HG02642 (cell line): ENCODE data around the gene RBKS.
"Not testable (repeated sequence)": the region's sequence is repeated elsewhere in the genome, so short reads cannot be mapped to it uniquely, and the experiment has no call there.

Experiments
- ATAC-seq: cut with Tn5 transposase; IDR thresholded peaks from one replicate; pipeline ENCODE4 v1.9.1; 2021; ENCODE audit warnings: mild to moderate bottlenecking; ENCODE audit not compliant: unreplicated experiment, poor library complexity

The RBKS gene

GRCh38 chr2:27771548-27772335, 118.4 kb downstream of the RBKS start, which contains the start of gene MRPL33:
TSS of gene MRPL33 (plus strand) at chr2:27771719. CDS start at chr2:27771778, 59 bp downstream.
- ATAC-seq = peak; percentile 96

GRCh38 chr2:27771202-27771547, 119.0 kb downstream of the RBKS start:
- peak; percentile 24 for ATAC-seq

DNA sequence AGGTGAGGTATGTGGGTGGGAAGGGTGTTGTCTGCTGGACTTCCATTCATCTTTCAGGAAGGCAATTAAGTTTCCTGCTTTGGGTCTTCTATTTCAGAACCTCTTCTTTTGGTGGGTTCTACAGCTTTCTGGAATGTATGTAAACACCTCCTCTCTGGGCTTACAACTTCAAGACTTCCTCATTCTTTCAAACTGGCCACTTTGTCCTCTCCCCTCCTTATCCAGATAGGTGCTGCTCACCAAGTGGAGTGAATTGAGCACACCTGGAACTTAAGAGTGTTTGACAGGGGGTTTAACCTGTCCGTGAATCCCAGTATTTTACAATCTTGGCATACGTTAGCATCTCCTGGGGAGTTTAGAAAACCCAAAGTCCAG, 123.9 kb downstream of the RBKS start:
- ATAC-seq = no peak

GRCh38 chr2:27765621-27766286, 124.4 kb downstream of the RBKS start:
- ATAC-seq = no peak

- not testable (repeated sequence) for ATAC-seq
Observed at GRCh38 chr2:27764526-27764925, 125.7 kb downstream of the RBKS start.

GRCh38 chr2:27763907-27764267, 126.3 kb downstream of the RBKS start:
- no peak for ATAC-seq

GRCh38 chr2:27762951-27763906, 127.0 kb downstream of the RBKS start:
- no peak for ATAC-seq

GRCh38 chr2:27756544-27757498, 133.4 kb downstream of the RBKS start:
- no peak for ATAC-seq

DNA sequence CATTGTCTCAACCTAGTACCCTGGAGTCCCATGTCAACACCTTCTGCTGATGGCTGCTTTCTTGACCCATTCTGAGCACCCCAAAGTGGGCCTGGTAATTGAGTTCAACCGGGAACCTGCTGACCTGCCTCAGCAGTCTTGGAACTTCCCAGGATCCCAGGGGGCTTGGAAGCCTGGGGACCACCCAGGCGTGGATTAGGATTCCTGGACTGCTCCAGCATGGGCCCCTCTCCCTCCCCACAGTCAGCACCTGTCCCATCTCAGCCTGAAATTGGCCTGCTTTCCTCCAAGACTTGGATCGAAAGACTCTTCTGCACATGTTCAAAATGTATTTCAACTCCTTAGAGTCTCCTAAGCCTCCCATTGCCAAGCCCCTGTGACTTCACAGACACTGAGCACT, 134.1 kb downstream of the RBKS start:
- ATAC-seq = no peak

DNA sequence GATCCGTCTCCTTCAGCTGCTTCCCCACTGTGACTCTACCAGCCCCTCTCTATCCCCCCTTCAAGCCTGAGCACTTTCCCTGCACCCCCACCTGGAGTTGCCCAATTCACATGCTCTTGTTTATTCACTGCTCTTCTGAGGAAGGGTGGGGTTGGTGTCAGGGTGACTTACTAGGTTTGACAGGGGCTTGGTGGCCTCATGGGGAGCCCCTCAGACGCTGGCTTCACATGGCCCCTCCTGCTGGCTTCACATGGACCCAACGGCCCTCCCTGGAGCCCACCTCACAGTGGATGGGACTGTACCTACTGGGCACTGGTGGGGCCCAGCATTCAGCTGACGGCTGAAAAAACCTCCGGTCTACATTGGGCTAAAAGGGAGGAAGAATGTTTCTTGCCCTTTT, 135.4 kb downstream of the RBKS start:
- ATAC-seq = no peak

DNA sequence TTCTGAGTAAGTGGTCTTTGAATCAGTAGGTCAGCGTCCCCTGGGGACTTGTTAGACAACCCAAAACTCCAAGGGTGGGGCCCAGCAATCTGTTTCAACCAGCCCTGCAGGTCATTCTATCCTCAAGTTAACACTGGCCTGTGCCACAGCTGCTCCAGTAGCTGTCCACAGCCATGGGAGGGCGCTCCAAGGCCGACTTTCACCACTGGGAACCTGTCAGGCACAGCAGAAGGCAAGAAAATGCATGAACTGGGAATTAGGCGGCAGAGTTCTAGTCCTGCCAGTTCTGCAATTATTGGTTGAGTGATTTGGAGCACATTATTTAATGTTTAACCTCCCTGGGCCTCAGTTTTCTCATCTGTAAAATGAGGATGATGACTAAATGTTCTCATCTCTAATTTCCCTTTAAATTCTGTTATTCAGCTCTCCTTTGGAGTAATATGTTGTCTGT, 136.0 kb downstream of the RBKS start:
- no peak for ATAC-seq

DNA sequence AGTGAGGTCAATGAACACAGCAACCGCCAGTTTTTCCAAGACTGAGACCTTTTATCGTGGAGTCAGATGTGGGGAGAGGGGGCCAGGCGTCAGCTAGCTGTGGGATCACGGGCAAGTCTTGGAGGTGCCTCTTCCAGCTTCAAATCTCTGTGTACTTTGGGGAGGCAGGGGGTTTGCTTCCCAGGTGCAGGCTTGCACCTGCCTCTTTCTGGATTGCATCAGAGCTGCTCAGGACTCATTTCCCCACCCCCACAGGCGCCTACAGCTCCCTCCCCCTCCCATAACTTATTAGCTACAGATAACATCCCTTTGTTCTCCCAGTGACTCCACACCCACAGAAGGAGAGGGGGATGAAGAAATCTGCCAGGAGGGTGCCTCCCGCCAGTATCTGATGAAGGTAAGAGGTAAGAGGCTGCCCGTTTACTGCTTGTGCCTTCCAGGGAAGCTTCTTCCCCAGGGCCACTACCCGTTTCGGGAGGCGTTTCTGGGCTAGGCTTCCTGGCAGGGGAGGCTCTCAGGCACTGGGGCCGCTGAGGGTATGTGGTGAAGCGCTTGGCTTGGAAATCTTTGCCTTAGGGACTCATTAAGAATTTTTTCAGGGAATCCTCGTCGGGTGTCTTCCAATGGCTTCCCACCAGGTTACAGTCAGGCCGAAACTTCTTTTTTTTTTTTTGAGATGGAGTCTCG, 137.5 kb downstream of the RBKS start:
- no peak for ATAC-seq

DNA sequence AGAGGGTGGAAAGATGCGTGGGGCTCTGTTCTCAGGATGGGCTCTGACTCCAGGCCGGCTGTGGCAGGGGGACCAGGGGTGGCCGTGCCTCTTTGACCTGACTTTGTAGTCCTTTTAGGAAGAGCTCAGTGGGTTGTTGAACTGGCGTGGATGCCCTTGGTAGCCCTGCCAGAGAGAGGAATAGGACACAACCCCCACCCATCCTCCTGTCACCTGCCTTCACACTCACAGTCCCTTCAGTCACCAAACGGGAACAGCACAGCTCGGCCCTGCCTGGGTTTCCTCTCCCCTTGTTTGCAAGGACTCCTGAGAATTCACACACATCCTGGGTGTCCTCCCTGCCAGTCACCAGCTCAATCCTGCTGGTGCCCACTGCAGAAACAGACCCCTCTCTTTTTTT, 138.8 kb downstream of the RBKS start:
- ATAC-seq = no peak

GRCh38 chr2:27748803-27749554, 141.2 kb downstream of the RBKS start:
- not testable (repeated sequence) for ATAC-seq

- ATAC-seq = no peak
Observed at GRCh38 chr2:27747827-27748352, 142.3 kb downstream of the RBKS start.

DNA sequence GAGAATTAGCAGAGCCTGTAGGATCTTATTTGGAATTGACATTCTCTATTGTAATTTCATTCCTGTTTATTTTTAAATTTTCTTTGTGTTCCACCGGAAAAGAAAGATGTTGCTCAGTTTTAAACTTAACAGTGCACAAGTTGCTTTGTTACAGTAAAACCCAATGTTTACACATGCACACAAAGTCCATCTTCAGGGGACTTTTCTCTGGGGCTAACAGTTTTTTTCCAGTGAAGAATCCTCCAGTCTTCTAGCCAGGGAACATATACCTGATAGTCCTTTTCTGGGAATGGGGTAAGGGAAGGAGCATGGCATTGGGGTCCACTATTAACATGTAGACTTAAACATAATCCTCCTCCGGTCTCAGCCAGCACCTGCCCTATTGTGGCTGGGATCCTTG, 143.9 kb downstream of the RBKS start:
- ATAC-seq = no peak

DNA sequence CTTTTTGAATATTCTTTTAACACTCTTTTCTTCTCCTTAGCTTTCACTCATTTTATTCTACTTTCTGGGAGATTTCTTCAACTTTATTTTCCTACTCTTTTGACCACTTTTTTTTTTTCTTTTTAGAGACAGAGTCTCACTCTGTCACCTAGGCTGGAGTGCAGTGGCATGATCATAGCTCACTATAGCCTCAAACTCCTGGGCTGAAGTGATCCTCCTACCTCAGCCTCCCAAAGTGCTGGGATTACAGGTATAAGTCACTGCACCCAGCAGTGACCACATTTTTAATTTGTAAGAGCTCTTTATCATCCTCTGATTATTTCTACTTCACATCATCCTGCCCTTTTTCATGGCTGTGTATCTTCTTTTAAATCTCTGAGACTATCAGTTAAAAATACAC, 144.7 kb downstream of the RBKS start:
- ATAC-seq = not testable (repeated sequence)

DNA sequence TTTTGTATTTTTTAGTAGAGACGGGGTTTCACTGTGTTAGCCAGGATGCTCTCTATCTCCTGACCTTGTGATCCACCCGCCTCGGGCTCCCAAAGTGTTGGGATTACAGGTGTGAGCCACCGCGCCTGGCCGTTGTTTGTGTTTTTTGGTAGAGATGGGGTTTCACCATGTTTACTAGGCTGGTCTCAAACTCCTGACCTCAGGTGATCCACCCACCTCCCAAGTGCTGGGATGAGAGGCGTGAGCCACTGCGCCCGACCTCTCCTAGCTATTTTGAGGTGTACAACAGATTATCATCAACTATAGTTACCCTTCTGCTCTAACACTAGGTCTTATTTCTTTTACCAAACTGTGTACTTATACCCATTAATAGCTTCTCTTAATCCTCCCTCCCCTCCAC, 147.6 kb downstream of the RBKS start:
- ATAC-seq = no peak
